GM12874 (cell line): ENCODE data around the gene PALB2.

Experiments used
- TF ChIP-seq, protein P1 (sequence below): IDR thresholded peaks from 2 replicates; pipeline ENCODE4 v1.5.1; 2011; ENCODE audit warnings: low read depth, mild to moderate bottlenecking, control low read depth, low read length, moderate library complexity; ENCODE audit not compliant: insufficient read depth

PALB2 gene

DNA sequence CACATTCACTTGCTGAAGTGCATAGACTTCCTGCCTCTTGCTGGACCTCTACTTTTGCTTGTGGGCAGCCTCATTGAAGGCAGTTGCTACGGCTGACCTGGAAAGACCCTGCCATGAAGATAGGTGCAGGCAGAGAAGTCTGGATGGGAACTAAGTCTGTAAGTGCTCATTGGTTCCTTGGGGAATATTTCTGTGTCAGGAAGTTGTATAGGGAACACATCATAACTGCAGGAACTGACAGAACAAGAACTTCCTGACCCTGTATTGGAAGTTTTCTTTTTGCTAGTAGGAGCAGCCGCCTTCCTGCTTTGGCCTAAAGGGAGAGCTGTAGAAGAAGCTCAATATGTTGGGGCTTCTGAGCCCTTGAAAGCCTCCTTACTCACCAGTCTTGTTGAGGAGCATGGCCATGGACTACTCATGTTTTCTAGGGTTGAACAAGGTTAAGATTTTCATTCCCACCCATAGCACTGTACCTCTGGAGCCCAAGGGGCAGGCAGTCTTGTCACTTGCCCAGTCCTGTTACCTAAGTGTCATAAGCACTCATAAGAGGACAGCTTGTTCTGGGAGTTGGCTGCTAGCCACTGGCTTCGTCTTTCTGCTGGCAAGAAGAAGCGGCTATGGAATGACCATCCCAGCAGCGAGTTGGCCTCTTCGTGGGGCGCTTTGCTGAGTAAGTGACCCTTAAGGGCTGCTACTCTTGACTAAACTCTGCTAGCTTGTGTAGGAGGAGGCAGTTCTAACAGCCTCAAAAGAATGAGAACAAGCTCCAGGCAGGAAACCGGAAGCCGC, 76.3 kb downstream of the PALB2 start:
- TF ChIP-seq, protein P1, sequence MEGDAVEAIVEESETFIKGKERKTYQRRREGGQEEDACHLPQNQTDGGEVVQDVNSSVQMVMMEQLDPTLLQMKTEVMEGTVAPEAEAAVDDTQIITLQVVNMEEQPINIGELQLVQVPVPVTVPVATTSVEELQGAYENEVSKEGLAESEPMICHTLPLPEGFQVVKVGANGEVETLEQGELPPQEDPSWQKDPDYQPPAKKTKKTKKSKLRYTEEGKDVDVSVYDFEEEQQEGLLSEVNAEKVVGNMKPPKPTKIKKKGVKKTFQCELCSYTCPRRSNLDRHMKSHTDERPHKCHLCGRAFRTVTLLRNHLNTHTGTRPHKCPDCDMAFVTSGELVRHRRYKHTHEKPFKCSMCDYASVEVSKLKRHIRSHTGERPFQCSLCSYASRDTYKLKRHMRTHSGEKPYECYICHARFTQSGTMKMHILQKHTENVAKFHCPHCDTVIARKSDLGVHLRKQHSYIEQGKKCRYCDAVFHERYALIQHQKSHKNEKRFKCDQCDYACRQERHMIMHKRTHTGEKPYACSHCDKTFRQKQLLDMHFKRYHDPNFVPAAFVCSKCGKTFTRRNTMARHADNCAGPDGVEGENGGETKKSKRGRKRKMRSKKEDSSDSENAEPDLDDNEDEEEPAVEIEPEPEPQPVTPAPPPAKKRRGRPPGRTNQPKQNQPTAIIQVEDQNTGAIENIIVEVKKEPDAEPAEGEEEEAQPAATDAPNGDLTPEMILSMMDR = no peak

DNA sequence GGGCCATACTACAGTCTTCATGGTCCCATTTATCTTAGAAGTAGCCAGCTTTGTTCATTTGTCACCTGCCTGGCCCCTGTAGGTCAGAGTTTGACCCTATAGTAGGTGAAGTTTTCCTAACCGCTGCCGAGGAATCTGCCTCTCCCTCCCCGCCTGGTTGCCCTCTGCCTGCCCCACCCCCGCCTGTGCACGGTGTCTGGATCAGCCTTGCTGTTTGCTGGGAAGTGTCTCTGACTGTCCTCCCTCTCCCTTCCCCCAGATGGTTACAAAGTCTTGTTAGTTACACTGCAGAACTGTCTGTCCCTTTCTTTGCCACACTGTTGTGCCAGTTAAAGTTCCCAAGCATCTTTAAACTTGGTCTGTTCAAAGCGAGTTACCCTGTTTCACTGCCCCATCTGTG, 77.9 kb downstream of the PALB2 start:
- TF ChIP-seq, protein P1 = no peak

DNA sequence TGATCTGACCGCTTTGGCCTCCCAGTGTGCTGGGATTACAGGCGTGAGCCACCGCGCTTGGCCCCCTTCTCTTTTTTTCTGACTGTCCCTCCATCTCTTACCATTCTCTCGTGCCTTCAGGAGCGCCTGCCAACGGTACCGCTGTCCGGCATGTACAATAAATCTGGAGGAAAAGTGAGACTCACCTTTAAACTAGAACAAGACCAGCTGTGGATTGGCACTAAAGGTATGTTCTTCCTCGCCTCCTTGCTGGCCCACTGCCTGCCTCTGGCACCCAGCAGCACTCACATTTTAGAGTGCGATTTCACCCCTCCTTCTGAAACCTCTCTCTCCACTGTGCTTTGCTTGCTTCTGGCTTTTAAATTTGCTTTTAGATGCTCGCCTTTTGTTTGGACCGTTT, 78.6 kb downstream of the PALB2 start:
- TF ChIP-seq, protein P1 = no peak

DNA sequence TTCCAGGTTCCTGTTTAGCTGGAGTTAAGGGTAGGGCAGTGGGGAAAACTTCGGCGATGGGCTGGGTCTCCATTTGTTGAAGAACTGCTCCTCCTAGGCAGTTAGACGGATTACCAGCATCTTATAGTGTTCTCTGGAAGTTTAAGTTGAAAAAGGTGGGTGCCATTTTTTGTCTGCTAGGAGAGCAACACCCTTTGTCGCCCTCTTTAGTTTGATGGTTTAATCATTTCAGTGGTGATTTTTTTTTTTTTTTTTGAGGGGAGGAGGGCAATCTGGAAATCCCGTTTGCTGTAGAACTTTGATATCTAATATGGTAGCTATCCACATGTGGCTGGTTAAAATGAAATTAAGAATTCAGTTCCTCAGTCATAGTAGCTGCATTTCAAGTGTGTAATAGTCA, 79.5 kb downstream of the PALB2 start:
- TF ChIP-seq, protein P1 = no peak

DNA sequence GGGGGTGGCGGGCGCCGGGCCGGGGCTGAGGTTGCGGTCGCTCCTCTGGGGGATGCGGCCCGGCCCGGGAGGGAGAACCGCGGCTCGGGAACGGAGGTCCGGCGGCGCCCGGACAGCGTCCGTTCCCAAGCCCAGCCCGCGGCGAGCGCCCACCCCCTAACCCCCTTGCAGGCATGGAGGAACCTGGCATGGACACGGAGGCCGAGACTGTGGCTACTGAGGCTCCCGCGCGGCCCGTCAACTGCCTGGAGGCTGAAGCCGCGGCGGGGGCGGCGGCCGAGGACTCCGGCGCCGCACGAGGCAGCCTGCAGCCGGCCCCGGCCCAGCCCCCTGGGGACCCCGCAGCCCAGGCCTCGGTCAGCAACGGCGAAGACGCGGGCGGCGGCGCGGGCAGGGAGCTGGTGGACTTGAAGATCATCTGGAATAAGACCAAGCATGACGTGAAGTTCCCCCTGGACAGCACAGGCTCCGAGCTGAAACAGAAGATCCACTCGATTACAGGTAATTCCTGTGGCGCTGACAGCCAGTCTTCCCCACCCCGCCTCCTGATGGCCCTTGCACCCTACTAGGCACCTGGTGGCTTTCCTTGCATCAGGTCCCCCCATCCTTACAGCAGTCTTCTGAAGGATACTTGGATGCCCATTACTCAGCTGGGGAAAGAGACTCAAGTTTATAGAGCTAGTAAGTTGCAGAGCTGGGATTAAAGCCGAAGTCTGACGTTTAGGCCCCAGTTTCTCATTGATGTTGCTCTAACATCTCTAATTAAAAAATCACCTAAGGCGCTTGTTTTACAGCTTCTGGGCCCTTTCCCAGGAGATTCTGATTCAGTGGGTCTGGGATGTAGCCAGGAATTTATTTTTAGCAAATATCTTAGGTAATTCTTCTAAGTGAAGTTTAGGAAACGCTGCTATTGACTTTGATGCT, 83.1 kb downstream of the PALB2 start:
- TF ChIP-seq, protein P1 = no peak

DNA sequence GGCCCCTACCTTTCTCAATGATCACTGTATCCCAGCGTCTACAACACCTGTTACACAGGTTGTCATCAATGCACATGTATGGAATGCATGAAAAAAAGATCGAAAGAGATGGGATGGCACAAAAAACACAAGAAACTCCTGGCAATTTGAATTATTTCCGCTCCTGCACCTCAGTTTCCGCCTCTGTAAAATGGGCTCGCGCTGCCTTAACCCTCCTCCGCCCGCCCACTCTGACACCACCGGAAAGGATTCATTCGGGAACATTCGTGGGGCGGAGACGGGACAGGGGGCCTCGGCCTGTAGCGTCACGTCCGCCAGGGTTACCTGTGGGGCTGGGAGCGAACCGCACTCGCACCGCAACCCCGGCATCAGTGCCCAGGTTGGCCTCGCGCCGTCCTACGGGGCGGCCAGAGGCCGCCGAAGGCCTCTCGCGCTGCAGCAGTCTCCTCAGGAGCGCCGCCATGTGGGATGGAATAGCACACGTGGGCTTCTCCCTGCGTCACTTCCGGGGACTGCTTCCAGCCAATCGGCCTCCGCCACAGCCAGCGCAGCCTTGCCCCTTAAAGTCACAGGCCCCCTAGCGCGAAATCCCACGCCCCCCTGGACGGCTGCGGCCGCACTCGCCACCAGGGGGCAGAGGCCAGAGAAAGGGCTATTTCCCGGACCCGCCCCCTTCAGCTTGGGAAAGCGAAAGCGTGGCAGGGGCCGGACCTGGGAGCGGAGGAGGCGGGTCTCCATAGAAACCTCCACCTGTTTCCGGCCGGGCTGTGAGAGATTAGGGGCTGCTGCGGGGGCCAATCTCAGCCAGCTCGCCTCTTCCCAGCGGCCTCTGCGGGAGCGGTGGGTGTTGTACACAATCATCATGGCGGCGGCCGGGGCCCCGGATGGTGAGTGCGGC, 84.0 kb downstream of the PALB2 start, which contains the start of the genes EARS2 and UBFD1:
EARS2 (minus strand) TSS at position 470 of the 898 bp plus-strand sequence; CDS start at position 463, 7 bp downstream.
UBFD1 (plus strand) TSS at position 847 of the 898 bp plus-strand sequence; CDS start at position 863, 16 bp downstream.
- TF ChIP-seq, protein P1 = peak; percentile 91
